IMR-90 (cell line): ENCODE measurements around the gene DBNDD1. TPM values are rescaled to one million over a fixed set of nuclear protein-coding genes. Genes with fewer than 3 reads are reported as not detected.
"Not testable (repeated sequence)": the region's sequence is repeated elsewhere in the genome, so short reads cannot be mapped to it uniquely, and the experiment has no call there.

ENCODE experiments used
- ATAC-seq: fragments of 200-7000 bp; cut with Tn5 transposase; 2 replicates; pipeline ENCODE4 v1.9.1; 2020; ENCODE audit warnings: low read depth, mild to moderate bottlenecking, moderate library complexity
- BruUV-seq: library from RNA; stranded (reverse); fragments of 400-500 nt; replicated peaks from 2 replicates; lab custom pipeline; 2021; lab: Mats Ljungman, UMichigan
- CTCF ChIA-PET: fragments of 300-600 bp; formaldehyde crosslinking; extraction: SDS; loops from one replicate; lab custom pipeline; 2021; ENCODE audit warnings: antibody characterized with exemption; lab: Yijun Ruan, JAX
- POLR2A ChIA-PET: fragments of 300-600 bp; sonication (Branson Sonifier 250); formaldehyde crosslinking; loops from one replicate; lab custom pipeline; 2022; ENCODE audit warnings: antibody characterized with exemption; ENCODE audit not compliant: unreplicated experiment; lab: Charles Lee
- DNase-seq: peaks from one replicate; pipeline ENCODE4 v3.0.0; 2013
- H2AFZ ChIP-seq: replicated peaks from 2 replicates; pipeline ENCODE3; 2013; ENCODE audit warnings: low read length, mild to moderate bottlenecking; ENCODE audit not compliant: poor library complexity
- H2AK5ac ChIP-seq: 2 replicates; pipeline ENCODE4 v1.6.1; 2013; ENCODE audit warnings: low read depth, low read length, inconsistent platforms
- H2AK9ac ChIP-seq: replicated peaks from 2 replicates; pipeline ENCODE3; 2013; ENCODE audit warnings: mild to moderate bottlenecking, low read depth, low read length, moderate library complexity; ENCODE audit not compliant: poor library complexity
- H2BK120ac ChIP-seq: 2 replicates; pipeline ENCODE4 v1.6.1; 2013; ENCODE audit warnings: low read depth, low read length, inconsistent platforms
- H2BK15ac ChIP-seq: 3 replicates; pipeline ENCODE4 v1.6.1; 2013; ENCODE audit warnings: low read depth, low read length, inconsistent platforms
- H2BK20ac ChIP-seq: 2 replicates; pipeline ENCODE4 v1.6.1; 2013; ENCODE audit warnings: low read depth, mild to moderate bottlenecking, inconsistent platforms, low read length, moderate library complexity
- H2BK5ac ChIP-seq: 2 replicates; pipeline ENCODE4 v1.6.1; 2013; ENCODE audit warnings: mild to moderate bottlenecking, low read depth, low read length, inconsistent platforms; ENCODE audit not compliant: poor library complexity, severe bottlenecking
- H3K14ac ChIP-seq: replicated peaks from 2 replicates; pipeline ENCODE4 v1.6.1; 2013; ENCODE audit warnings: low read depth, low read length, inconsistent platforms
- H3K18ac ChIP-seq: 2 replicates; pipeline ENCODE4 v1.6.1; 2013; ENCODE audit warnings: low read depth, low read length, control low read depth
- H3K23ac ChIP-seq: 2 replicates; pipeline ENCODE4 v1.6.1; 2013; ENCODE audit warnings: low read depth, low read length, inconsistent platforms
- H3K27ac ChIP-seq: 2 replicates; pipeline ENCODE4 v1.5.1; 2013; ENCODE audit warnings: mild to moderate bottlenecking, control low read depth, low read length; ENCODE audit not compliant: insufficient read depth
- H3K27me3 ChIP-seq: 2 replicates; pipeline ENCODE4 v1.6.1; 2013; ENCODE audit warnings: low read length; ENCODE audit not compliant: control insufficient read depth, insufficient read depth
- H3K36me3 ChIP-seq: 2 replicates; pipeline ENCODE4 v1.6.1; 2013; ENCODE audit warnings: low read length, mixed read lengths; ENCODE audit not compliant: control insufficient read depth, insufficient read depth
- H3K4ac ChIP-seq: 2 replicates; pipeline ENCODE4 v1.6.1; 2013; ENCODE audit warnings: low read depth, low read length, inconsistent platforms
- H3K4me1 ChIP-seq: 2 replicates; pipeline ENCODE4 v1.6.1; 2013; ENCODE audit warnings: low read length, mixed read lengths; ENCODE audit not compliant: control insufficient read depth, insufficient read depth
- H3K4me2 ChIP-seq: 2 replicates; pipeline ENCODE4 v1.6.1; 2013; ENCODE audit warnings: low read depth, mild to moderate bottlenecking, control low read depth, low read length, moderate library complexity
- H3K4me3 ChIP-seq: 2 replicates; pipeline ENCODE4 v1.5.1; 2013; ENCODE audit warnings: low read depth, mild to moderate bottlenecking, control low read depth, low read length, moderate library complexity; ENCODE audit not compliant: insufficient read depth
- H3K56ac ChIP-seq: 2 replicates; pipeline ENCODE4 v1.6.1; 2013; ENCODE audit warnings: low read length, inconsistent platforms; ENCODE audit not compliant: insufficient read depth; ENCODE audit errors: extremely low read depth
- H3K79me1 ChIP-seq, 2 experiments: 2 replicates each; pipeline ENCODE4 v1.6.1; 2013; ENCODE audit warnings: low read length in 2 of 2, inconsistent platforms in 1 of 2, low read depth in 1 of 2
- H3K9ac ChIP-seq: 2 replicates; pipeline ENCODE4 v1.6.1; 2013; ENCODE audit warnings: low read depth, low read length, control low read depth
- H3K9me1 ChIP-seq: 2 replicates; pipeline ENCODE4 v1.6.1; 2013; ENCODE audit warnings: low read length, inconsistent platforms; ENCODE audit not compliant: insufficient read depth
- H3K9me3 ChIP-seq: 2 replicates; pipeline ENCODE4 v1.6.1; 2013; ENCODE audit warnings: low read length; ENCODE audit not compliant: control insufficient read depth, insufficient read depth
- H4K20me1 ChIP-seq: 2 replicates; pipeline ENCODE4 v1.6.1; 2013; ENCODE audit warnings: low read length, inconsistent platforms; ENCODE audit not compliant: insufficient read depth
- H4K5ac ChIP-seq: 2 replicates; pipeline ENCODE4 v1.6.1; 2013; ENCODE audit warnings: mild to moderate bottlenecking, low read depth, low read length, control low read depth
- H4K8ac ChIP-seq, 2 experiments: 2 replicates each; pipeline ENCODE4 v1.6.1; 2013; ENCODE audit warnings: low read depth in 2 of 2, low read length in 2 of 2, control low read depth in 1 of 2, inconsistent platforms in 1 of 2
- H4K91ac ChIP-seq: 2 replicates; pipeline ENCODE4 v1.6.1; 2013; ENCODE audit warnings: low read depth, low read length, inconsistent platforms; ENCODE audit not compliant: insufficient read depth
- BHLHE40 ChIP-seq: fragments of 150-350 bp; IDR thresholded peaks from 2 replicates; pipeline ENCODE4 v1.6.1; 2016; ENCODE audit warnings: mild to moderate bottlenecking, low read depth, low read length
- FOS ChIP-seq: fragments of 150-350 bp; IDR thresholded peaks from 2 replicates; pipeline ENCODE4 v1.6.1; 2016; ENCODE audit warnings: low read depth, low read length
- MAFK ChIP-seq: IDR thresholded peaks from 2 replicates; pipeline ENCODE4 v1.6.1; 2012; ENCODE audit warnings: low read depth, low read length, improper control_type of control experiment
- NFE2L2 ChIP-seq: fragments of 150-350 bp; IDR thresholded peaks from 2 replicates; pipeline ENCODE4 v1.6.1; 2016; ENCODE audit warnings: low read depth, mild to moderate bottlenecking, low read length
- WGBS, 2 experiments: methylation state at CpG; one replicate each; pipeline versions ENCODE4 v1.1.5 to v1.1.7; 2013; ENCODE audit warnings: missing lambda C conversion rate in 2 of 2; ENCODE audit not compliant: insufficient read length in 1 of 2; ENCODE audit errors: extremely low coverage in 2 of 2; 5-methylcytosine and 5-hydroxymethylcytosine counted together
- dilution Hi-C: fragments of 300-500 bp; cut with HindIII; formaldehyde crosslinking; loops from one replicate; pipeline ENCODE4 v1.14.3; 2018; ENCODE audit warnings: low sequenced_read_pairs; ENCODE audit not compliant: unreplicated experiment
- in situ Hi-C: fragments of 300-500 bp; cut with MboI; formaldehyde crosslinking; loops from 3 replicates; pipeline ENCODE4 v1.14.3; 2019; ENCODE audit warnings: low sequenced_read_pairs, inconsistent platforms, mixed read lengths
- intact Hi-C: fragments of 100-400 bp; cut with micrococcal nuclease; formaldehyde crosslinking; loops from 2 replicates; pipeline ENCODE4 v1.10.0; 2022
- polyA plus RNA-seq, 3 experiments: library from polyadenylated mRNA; depleted of rRNA; stranded (reverse); fragments of >200 nt; gene quantifications; 2 replicates each; pipeline ENCODE4 v1.2.3, GENCODE V29; 2012; ENCODE audit warnings: low replicate concordance in 1 of 3
- total RNA-seq: library from RNA; depleted of rRNA; stranded (reverse); fragments of >200 nt; gene quantifications from 2 replicates; pipeline ENCODE4 v1.2.3, GENCODE V29; 2012

The DBNDD1 gene
- total and polyA plus RNA-seq, 2 of the 4 experiments (the other 2 are of a cell fraction), result 3.4 to 23.0 TPM

GRCh38 chr16:89994721-89995474 lies 24.4 kb downstream of the DBNDD1 start:
- H2AFZ ChIP-seq, H2BK120ac ChIP-seq, H3K27me3 ChIP-seq, H3K4ac ChIP-seq, H3K14ac ChIP-seq, H3K4me2 ChIP-seq, H3K56ac ChIP-seq, CTCF ChIA-PET, POLR2A ChIA-PET, H2AK9ac ChIP-seq, H3K4me1 ChIP-seq, H3K4me3 ChIP-seq, in situ Hi-C loops, dilution Hi-C loops, H2BK20ac ChIP-seq, H4K8ac ChIP-seq, BruUV-seq, H4K91ac ChIP-seq, H3K9ac ChIP-seq, H3K23ac ChIP-seq, H2BK15ac ChIP-seq, H2AK5ac ChIP-seq, intact Hi-C loops, H3K9me1 ChIP-seq: not testable (repeated sequence)
- ATAC-seq (peak; percentile 44), DNase-seq (peak; percentile 76)
- H3K18ac ChIP-seq, result peak overlapping the region; percentile 84; the same call in 1 of the 2 replicates
- H3K79me1 ChIP-seq, result peaks cover 9 to 23% of the 10 kb centered on the region in 2 experiments; a peak in 3 of 4 replicates
- H4K20me1 ChIP-seq, result peaks cover 28% of the 10 kb centered on the region
- WGBS, 2 experiments, result 79% methylated on average over 3 of the region's 8 CpGs; no CpG with 5 or more reads in 1 of the 2 experiments
- H3K27ac ChIP-seq, result peak overlapping the region; percentile 83
- peak overlapping the region; percentile 60; the same call in 1 of the 2 replicates for H4K5ac ChIP-seq
- H3K9me3 ChIP-seq, result peaks cover 21% of the 10 kb centered on the region
- peak; percentile 84 for TF ChIP-seq FOS
- TF ChIP-seq MAFK, result peak; percentile 54; the same call in 1 of the 2 replicates
- TF ChIP-seq NFE2L2, result peak; percentile 86
- 0 out of 2 replicates have a peak, but pooled peaks have one; percentile 5 for TF ChIP-seq BHLHE40
- peaks cover 49% of the 10 kb centered on the region for H3K36me3 ChIP-seq
- peak overlapping the region; percentile 95 for H2BK5ac ChIP-seq
